Lower lobe of right lung (tissue), 2 donors: ENCODE data around the gene IFIH1. TPM values are rescaled to one million over a fixed set of nuclear protein-coding genes. Genes with fewer than 3 reads are reported as not detected.

Experiments
- ATAC-seq, 2 donors: fragments of 200-7000 bp; cut with Tn5 transposase; one replicate each; pipeline ENCODE4 v1.9.1; 2020 to 2022; ENCODE audit warnings: mild to moderate bottlenecking in 2 of 2, moderate library complexity in 2 of 2
- DNase-seq: peaks from one replicate; pipeline ENCODE4 v3.0.0-alpha.2; 2020
- H3K27ac ChIP-seq: fragments of 200-600 bp; one replicate; pipeline ENCODE4 v1.8.0; 2022
- H3K27me3 ChIP-seq: fragments of 200-600 bp; one replicate; pipeline ENCODE4 v1.8.0; 2022; ENCODE audit warnings: low read depth
- H3K36me3 ChIP-seq: fragments of 200-600 bp; one replicate; pipeline ENCODE4 v1.8.0; 2022; ENCODE audit warnings: mild to moderate bottlenecking
- H3K4me1 ChIP-seq: fragments of 200-600 bp; one replicate; pipeline ENCODE4 v1.8.0; 2022
- H3K4me3 ChIP-seq: fragments of 200-600 bp; one replicate; pipeline ENCODE4 v1.8.0; 2022; ENCODE audit warnings: mild to moderate bottlenecking
- H3K9me3 ChIP-seq: fragments of 200-600 bp; one replicate; pipeline ENCODE4 v1.8.0; 2022
- CTCF ChIP-seq: fragments of 200-600 bp; IDR thresholded peaks from one replicate; pipeline ENCODE4 v1.8.0; 2022; ENCODE audit warnings: antibody characterized with exemption, mild to moderate bottlenecking
- intact Hi-C: fragments of 100-400 bp; cut with DNase I; formaldehyde crosslinking; loops from one replicate; pipeline ENCODE4 v1.11.0; 2022
- total RNA-seq: library from RNA; stranded (reverse); fragmentation: NEBNext Ultra II Directional; extraction: Animal tissue kit (Norgen Biotek cat#: 25700); gene quantifications from one replicate; pipeline ENCODE4 v1.2.1, GENCODE V29; 2021
- donor health status: DM: no; HTN: yes; CAD: no; lungs with severe emphysema.

Gene IFIH1
- total RNA-seq, 1 donor from 2014 or later, result 44.1 TPM

GRCh38 chr2:162342841-162343240 lies 24.4 kb upstream of the IFIH1 start:
- intact Hi-C loops, result no loop called here
- no peak for ATAC-seq
- TF ChIP-seq CTCF, result no peak
- no peak overlapping the region for H3K27ac ChIP-seq
- peaks cover 16% of the 10 kb centered on the region for H3K4me1 ChIP-seq
- no peaks in the 10 kb centered on the region for H3K36me3 ChIP-seq
- no peak for DNase-seq
- H3K27me3 ChIP-seq, result no peaks in the 10 kb centered on the region
- no peaks in the 10 kb centered on the region for H3K9me3 ChIP-seq
- H3K4me3 ChIP-seq, result peak overlapping the region; percentile 80

GRCh38 chr2:162342321-162342720 lies 23.8 kb upstream of the IFIH1 start:
- intact Hi-C loops, result no loop called here
- H3K4me1 ChIP-seq, result peaks cover 16% of the 10 kb centered on the region
- no peaks in the 10 kb centered on the region for H3K27me3 ChIP-seq
- H3K36me3 ChIP-seq, result no peaks in the 10 kb centered on the region
- TF ChIP-seq CTCF, result no peak
- H3K9me3 ChIP-seq, result no peaks in the 10 kb centered on the region
- DNase-seq (no peak), ATAC-seq (no peak)
- H3K27ac ChIP-seq, result peak overlapping the region; percentile 21
- peak overlapping the region; percentile 6 for H3K4me3 ChIP-seq

DNA sequence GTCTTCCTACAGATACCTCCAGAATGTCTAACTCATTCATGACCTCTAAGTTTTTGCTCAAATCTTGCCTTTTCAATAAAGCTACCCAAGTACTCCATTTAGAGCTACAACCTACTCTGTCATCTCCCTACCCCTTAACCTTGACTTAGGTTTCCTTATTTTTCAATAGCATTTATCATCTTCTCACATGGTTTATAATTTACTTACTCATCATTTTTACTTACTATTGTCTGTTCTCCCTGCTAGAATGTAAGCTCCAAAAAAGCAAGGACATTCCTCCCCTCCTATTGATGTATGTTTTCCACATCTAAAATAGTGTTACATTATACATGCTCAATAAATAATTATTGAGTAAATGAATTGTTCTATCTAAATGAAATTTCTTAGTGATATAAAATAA lies 22.3 kb upstream of the IFIH1 start:
- H3K4me3 ChIP-seq, result no peak overlapping the region
- no peaks in the 10 kb centered on the region for H3K27me3 ChIP-seq
- H3K36me3 ChIP-seq, result no peaks in the 10 kb centered on the region
- DNase-seq (no peak), ATAC-seq (no peak)
- H3K9me3 ChIP-seq, result no peaks in the 10 kb centered on the region
- intact Hi-C loops, result no loop called here
- no peak for TF ChIP-seq CTCF
- no peak overlapping the region for H3K27ac ChIP-seq
- H3K4me1 ChIP-seq, result peaks cover 9% of the 10 kb centered on the region

DNA sequence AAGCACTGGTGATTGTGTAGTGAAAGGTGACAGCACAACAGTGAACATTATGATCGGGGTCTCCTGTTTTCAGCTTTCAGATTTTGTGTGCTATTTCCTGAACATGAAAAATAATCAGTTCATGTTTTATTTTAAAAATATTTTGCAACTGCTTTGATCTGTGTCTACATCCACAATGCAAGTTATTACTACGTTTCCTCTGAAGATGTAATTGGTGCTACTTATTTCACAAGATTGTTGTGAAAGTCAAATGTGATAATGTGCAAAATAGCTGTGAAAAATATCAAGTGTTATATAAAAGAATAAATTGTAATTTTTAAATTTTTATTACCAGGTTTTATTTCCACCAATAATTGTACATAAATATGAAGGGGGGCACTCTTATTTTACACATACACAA lies 19.4 kb upstream of the IFIH1 start:
- Histone ChIP-seq H3K4me1 (no peaks in the 10 kb centered on the region), H3K36me3 (no peaks in the 10 kb centered on the region), H3K27me3 (no peaks in the 10 kb centered on the region), H3K27ac (no peak overlapping the region), H3K4me3 (no peak overlapping the region), H3K9me3 (no peaks in the 10 kb centered on the region)
- intact Hi-C loops, result no loop called here
- ATAC-seq (no peak), DNase-seq (no peak)
- no peak for TF ChIP-seq CTCF

DNA sequence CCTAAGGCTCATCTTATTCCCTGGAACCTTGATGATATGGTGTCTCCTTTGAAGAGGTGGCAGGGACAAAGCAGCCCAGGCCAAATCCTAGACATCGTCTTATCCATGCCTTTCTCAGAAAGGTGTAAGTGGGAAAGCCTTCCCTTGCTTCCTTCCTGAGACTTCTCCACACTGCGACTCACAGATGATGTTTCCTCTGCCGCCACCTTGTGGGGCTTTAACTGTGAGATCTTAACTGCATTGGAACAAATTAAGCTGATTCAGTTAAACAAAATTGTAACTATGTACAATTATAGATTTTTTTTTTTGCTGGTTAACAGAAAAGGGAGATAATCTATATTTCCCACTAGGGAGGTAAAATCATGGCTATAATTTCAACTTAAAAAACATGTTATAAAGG lies 15.5 kb upstream of the IFIH1 start:
- peak; percentile 30 for TF ChIP-seq CTCF
- no peaks in the 10 kb centered on the region for H3K27me3 ChIP-seq
- H3K27ac ChIP-seq, result no peak overlapping the region
- intact Hi-C loops, result no loop called here
- no peaks in the 10 kb centered on the region for H3K36me3 ChIP-seq
- no peaks in the 10 kb centered on the region for H3K9me3 ChIP-seq
- ATAC-seq (peak; percentile 43 to 54), DNase-seq (no peak)
- no peak overlapping the region for H3K4me3 ChIP-seq
- H3K4me1 ChIP-seq, result no peaks in the 10 kb centered on the region

GRCh38 chr2:162330881-162331280 lies 12.4 kb upstream of the IFIH1 start:
- no peaks in the 10 kb centered on the region for H3K4me1 ChIP-seq
- ATAC-seq (no peak), DNase-seq (no peak)
- TF ChIP-seq CTCF, result no peak
- H3K4me3 ChIP-seq, result no peak overlapping the region
- no peak overlapping the region for H3K27ac ChIP-seq
- no peaks in the 10 kb centered on the region for H3K27me3 ChIP-seq
- H3K9me3 ChIP-seq, result no peaks in the 10 kb centered on the region
- intact Hi-C loops, result no loop called here
- no peaks in the 10 kb centered on the region for H3K36me3 ChIP-seq
